ENCODE results near the gene UNC13B.
A peak's percentile ranks its signal among the peaks of the same experiment; 100 is the strongest.
"Not testable (repeated sequence)": the region's sequence is repeated elsewhere in the genome, so short reads cannot be mapped to it uniquely, and the experiment has no call there.

UNC13B gene

GRCh38 chr9:35374910-35375309 lies 213.1 kb downstream of the UNC13B start:
- DNase-seq (ENCODE audit: low read depth in 2 of 2): no peak

GRCh38 chr9:35380039-35380438 lies 218.2 kb downstream of the UNC13B start:
- no peak for DNase-seq (ENCODE audit: low read depth in 2 of 2)

DNA sequence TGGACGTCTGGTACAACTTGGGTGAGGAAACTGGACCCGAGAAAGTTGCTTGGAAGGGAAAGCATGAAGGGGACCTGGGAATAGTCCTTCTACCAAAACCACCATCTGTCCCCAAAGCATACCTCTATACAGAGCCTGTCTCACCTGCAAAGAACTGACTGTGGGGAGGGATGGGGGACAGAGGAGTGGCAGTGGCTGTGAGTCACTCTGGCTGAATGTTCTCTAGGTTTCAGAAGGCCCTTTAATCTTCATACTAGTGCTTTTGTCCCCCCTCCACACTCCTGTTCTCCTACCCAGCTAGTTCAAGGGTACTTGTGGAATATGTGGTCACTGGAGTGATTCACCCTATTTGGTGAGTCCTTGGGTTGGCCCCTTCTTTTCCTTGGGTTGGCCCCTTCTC lies 218.8 kb downstream of the UNC13B start:
- no peak for DNase-seq (ENCODE audit: low read depth in 2 of 2)

DNA sequence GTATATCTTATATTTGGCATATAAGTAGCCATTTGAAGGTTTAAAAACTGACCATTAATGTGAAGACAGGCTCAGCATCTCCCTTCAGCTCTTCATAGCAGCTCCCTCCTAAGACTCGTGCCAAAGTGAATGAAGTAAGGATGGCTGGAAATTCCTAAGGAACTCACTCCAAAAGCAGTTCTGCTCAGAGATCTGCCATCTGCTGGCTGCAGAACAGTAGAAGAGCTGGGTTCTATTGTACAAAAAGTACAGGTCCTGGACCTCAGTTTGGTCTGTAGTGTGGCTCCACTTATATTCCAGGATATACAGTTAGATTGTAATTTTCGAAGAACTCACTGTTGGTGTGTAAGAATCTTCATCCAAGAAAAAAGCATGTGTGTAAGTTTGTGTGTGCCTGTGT lies 223.2 kb downstream of the UNC13B start:
- DNase-seq (ENCODE audit: low read depth in 2 of 2): no peak

GRCh38 chr9:35395076-35395705 lies 233.4 kb downstream of the UNC13B start:
- no peak for DNase-seq (ENCODE audit: low read depth in 2 of 2)

DNA sequence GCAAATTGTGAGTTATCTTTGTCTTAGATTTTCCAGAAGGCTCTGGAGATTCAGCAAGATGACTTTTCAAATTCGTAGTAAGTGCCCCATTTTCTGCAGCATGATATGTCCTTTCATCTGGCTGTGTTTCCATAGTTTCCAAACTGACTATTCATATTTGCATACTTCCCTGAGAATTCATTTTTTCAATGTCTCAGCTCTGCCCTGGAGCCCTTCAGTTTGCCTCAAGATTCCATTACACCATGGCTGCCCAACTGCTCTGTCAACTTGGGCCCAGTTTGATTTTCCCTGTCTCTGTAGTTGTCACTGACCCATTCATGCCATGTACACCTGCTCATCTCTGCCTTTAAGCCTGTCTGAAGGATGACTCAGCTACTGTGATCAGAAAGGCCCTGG lies 233.9 kb downstream of the UNC13B start:
- no peak for DNase-seq (ENCODE audit: low read depth in 2 of 2)

DNA sequence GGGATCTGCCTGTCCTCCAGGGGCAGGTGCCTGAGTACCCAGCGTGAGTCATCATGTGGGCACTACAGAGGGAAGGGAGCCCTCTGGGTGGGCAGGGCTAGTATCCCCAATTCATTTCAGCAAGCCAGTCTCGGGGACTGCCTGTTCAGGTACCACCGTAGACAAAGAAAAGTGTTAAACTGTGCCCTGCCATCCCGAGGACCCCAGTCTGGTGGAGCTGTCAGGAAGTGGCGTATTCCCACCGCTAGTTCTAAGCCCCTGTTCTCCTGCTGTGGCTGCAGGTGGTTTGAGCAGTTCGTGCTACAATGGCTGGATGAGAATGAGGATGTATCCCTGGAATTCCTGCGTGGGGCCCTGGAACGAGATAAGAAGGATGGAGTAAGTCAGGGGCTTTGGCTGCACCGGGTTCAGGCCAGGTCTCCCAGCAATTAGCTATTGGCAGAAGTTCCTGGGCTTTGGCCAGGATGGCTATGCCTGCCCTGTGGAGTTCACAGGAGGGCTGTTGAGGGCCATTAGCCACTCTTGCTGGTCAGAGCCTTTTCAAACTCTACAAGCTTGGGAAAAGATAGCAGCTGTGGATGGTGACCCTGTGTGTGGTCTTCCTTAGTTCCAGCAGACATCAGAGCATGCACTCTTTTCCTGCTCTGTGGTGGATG lies 234.9 kb downstream of the UNC13B start:
- DNase-seq (ENCODE audit: low read depth in 2 of 2): no peak

- no peak for DNase-seq (ENCODE audit: low read depth in 2 of 2)
These were observed 235.4 kb downstream of the UNC13B start for GRCh38 chr9:35397216-35397698.

GRCh38 chr9:35397923-35398322 lies 236.1 kb downstream of the UNC13B start:
- no peak for DNase-seq (ENCODE audit: low read depth in 2 of 2)

GRCh38 chr9:35398651-35399335 lies 237.0 kb downstream of the UNC13B start:
- no peak for DNase-seq (ENCODE audit: low read depth in 2 of 2)

DNA sequence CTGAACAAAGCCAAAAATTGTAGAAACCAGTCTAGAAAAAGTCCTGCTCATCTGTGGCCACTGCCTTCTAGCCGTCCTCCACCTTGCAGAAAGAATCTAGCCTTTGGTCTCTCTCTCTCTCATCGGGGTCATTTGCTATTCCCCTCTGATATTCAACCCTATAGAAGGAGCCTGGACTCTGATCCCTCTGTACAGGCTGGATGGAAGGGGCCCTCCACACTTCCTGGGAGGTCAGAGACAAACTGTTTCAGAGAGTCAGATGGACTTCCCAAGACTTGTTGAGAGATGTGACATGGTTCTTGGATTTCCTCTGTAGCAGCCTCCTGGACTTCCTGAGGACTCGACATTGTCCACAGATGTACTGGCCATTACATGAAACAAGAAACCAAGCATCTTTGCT lies 243.1 kb downstream of the UNC13B start:
- DNase-seq (ENCODE audit: low read depth in 2 of 2): no peak

DNA sequence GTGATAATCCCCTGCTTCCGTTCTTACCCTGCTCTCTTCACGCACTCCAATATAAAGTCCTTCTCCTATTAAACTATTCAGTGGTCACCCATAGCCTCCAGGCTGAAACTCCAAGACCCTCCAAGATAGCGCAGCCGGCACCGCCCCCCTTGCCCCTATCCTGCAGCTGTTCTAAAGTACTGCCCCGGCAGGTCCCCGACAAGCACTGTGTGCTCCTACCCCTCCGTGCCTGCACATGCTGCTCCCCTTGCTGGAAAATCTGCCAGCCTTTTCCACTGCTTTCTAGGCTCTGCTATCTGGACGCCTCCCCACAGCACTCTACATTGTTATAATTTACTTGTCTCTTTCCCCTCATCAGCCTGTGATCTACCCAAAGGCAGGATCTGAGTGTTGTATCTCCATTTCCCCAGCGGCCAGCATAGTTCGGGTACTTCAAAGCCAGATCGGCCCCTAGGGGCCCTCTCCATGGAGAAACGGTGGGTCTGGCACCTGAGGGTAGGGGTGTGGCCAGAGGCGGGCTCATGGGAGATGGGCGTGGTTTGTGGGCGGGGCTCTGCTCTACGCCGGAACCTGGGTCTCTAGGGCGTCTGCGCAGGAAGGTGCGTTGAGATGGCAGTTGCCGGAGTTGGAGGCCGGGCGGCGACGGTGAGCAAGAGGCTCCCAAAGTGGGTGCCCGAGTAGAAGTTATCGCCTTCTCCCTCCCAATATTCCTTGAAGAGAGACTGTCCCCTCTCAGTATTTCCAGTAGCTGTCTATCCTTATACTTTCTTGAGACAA lies 244.6 kb downstream of the UNC13B start:
- DNase-seq (ENCODE audit: low read depth in 2 of 2): peak; percentile 18 to 26

- no peak for DNase-seq (ENCODE audit: low read depth in 2 of 2)
These were observed 246.0 kb downstream of the UNC13B start for GRCh38 chr9:35407846-35408245.

GRCh38 chr9:35409434-35409833 lies 247.6 kb downstream of the UNC13B start:
- DNase-seq (ENCODE audit: low read depth in 2 of 2): not testable (repeated sequence)

DNA sequence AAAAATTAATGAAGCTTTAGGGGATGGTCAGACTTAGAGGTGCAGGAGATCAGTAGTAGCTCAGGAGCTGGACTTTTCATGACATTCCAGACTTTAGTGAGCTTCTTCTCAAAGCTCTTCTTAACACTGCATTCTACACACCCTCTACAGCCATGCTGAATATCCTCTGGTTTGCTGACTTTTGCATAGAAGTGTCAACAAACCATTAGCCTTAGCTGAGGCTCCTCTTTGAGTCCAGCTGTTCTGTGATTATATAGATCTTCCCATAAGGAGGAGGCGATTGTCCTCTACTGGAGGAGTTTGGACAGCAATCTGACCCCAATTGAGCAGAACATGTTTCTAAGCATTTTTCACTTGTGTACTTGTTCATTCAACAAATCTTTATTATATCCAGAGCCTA lies 253.1 kb downstream of the UNC13B start:
- no peak for DNase-seq (ENCODE audit: low read depth in 2 of 2)

DNA sequence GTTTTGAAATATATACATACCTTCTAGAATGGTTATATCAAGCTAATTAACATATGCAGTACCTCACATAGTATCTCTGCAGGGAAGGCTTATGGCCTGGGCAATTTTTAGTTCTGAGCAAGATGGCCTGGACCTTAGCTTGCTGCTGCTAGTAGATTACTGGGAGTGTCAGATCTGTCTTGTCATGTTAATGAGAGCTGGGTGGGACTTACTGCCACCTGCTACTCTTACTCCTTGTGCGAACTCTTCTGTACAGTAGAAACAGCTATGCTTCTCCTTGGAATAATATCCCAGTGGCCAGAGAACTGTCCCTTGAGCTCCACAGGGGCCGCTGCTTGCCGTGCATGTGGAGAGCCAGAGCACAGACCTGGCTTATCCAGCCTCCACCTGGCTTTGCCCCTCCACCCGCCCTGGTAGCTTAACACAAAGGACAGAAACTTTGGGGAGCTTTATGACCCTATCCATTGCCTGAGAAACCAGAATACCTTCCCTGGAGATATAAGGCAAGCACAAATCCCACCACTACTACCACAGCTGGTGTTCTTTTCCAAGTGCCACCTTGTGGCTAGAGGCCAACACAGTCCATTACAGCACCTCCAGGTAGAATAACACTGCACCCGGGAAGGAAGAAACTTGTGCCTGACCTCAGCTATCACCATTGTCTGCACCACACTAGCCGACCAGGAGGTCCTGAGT lies 253.7 kb downstream of the UNC13B start:
- DNase-seq (ENCODE audit: low read depth in 2 of 2): no peak

- DNase-seq (ENCODE audit: low read depth in 2 of 2): no peak
These were observed 254.3 kb downstream of the UNC13B start for GRCh38 chr9:35416098-35416427.

DNA sequence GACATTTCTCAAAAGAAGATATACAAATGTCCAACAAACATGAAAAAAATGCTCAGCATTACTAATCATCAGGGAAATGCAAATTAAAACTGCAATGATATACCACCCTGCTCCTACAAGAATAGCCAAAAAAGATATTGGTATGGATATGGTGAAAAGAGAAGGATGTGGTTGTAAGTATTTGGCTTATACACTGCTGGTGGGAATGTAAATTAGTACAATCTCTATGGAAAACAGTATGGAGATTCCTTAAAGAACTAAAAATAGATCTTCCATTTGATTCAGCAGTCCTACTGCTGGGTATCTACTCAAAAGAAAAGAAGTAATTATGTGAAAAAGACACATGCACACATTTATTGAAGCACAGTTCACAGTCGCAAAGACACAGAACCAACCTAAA lies 260.5 kb downstream of the UNC13B start:
- DNase-seq (ENCODE audit: low read depth in 2 of 2): no peak

GRCh38 chr9:35422753-35423152 lies 260.9 kb downstream of the UNC13B start:
- DNase-seq (ENCODE audit: low read depth in 2 of 2): no peak

GRCh38 chr9:35423499-35423898 lies 261.7 kb downstream of the UNC13B start:
- no peak for DNase-seq (ENCODE audit: low read depth in 2 of 2)

Measured in stimulated activated CD4-positive, alpha-beta T cell treated with anti-CD3 and anti-CD28 coated beads, Interleukin-1b, Interleukin-23, amount 100 ng/mL, for 4 hours (primary cell).